Cortex of kidney (tissue), 1 donor: ENCODE results near the gene SYP.
"Not testable (repeated sequence)": the region's sequence is repeated elsewhere in the genome, so short reads cannot be mapped to it uniquely, and the experiment has no call there.

Source experiments
- DNase-seq: peaks from one replicate; lab custom pipeline; 2025; lab: John Stamatoyannopoulos, UW

SYP gene

GRCh38 chrX:49189606-49190005 lies 10.4 kb downstream of the SYP start:
- no peak for DNase-seq

- no peak for DNase-seq
Measured at GRCh38 chrX:49188468-49189076, 11.4 kb downstream of the SYP start.

- DNase-seq: no peak
Measured at GRCh38 chrX:49187526-49187925, 12.5 kb downstream of the SYP start.

- DNase-seq: no peak
Measured at GRCh38 chrX:49187028-49187394, 13.0 kb downstream of the SYP start.

- DNase-seq: no peak
Measured at GRCh38 chrX:49186125-49187027, 13.6 kb downstream of the SYP start, which contains the start of gene PRICKLE3. PRICKLE3 (minus strand) TSS chrX:49186373; CDS start chrX:49186297, 76 bp downstream.

- no peak for DNase-seq
Measured at GRCh38 chrX:49184294-49185281, 15.4 kb downstream of the SYP start.

GRCh38 chrX:49183701-49184281 lies 16.2 kb downstream of the SYP start:
- DNase-seq: no peak

GRCh38 chrX:49179358-49179757 lies 20.6 kb downstream of the SYP start:
- DNase-seq: no peak

- DNase-seq: no peak
Measured at GRCh38 chrX:49178537-49178936, 21.5 kb downstream of the SYP start.

GRCh38 chrX:49177873-49178480 lies 22.0 kb downstream of the SYP start:
- DNase-seq: no peak

GRCh38 chrX:49177338-49177833 lies 22.6 kb downstream of the SYP start:
- DNase-seq: no peak

- DNase-seq: no peak
Measured at GRCh38 chrX:49176421-49177326, 23.3 kb downstream of the SYP start.

GRCh38 chrX:49175435-49176274 lies 24.3 kb downstream of the SYP start:
- DNase-seq: no peak

GRCh38 chrX:49174723-49175122 lies 25.3 kb downstream of the SYP start:
- DNase-seq: no peak

- not testable (repeated sequence) for DNase-seq
Measured at GRCh38 chrX:49173544-49173943, 26.4 kb downstream of the SYP start.

- peak; percentile 5 for DNase-seq
Measured at GRCh38 chrX:49172280-49172780, 27.7 kb downstream of the SYP start.

- DNase-seq: no peak
Measured at GRCh38 chrX:49171752-49172279, 28.2 kb downstream of the SYP start, which contains the start of gene PLP2. PLP2 (plus strand) TSS chrX:49171898; CDS start chrX:49172001, 103 bp downstream.

GRCh38 chrX:49167740-49168108 lies 32.3 kb downstream of the SYP start:
- DNase-seq: no peak
